Vagina (tissue), 2 donors: ENCODE measurements around the gene RAP2B. TPM values are rescaled to one million over a fixed set of nuclear protein-coding genes. Genes with fewer than 3 reads are reported as not detected.

Source experiments
- DNase-seq, 2 donors: peaks; one replicate each; pipeline ENCODE4 v3.0.0-alpha.2; 2017; ENCODE audit errors: extremely low spot score in 2 of 2
- H3K27ac ChIP-seq: fragments of 200-600 bp; sonication (generic); one replicate; pipeline ENCODE4 v1.5.1; 2019
- H3K27me3 ChIP-seq: fragments of 200-600 bp; sonication (generic); one replicate; pipeline ENCODE4 v1.5.1; 2019
- H3K36me3 ChIP-seq, 2 donors: fragments of 200-600 bp; sonication (generic); one replicate each; pipeline ENCODE4 v1.5.1; 2017 to 2019
- H3K4me1 ChIP-seq: fragments of 200-600 bp; sonication (generic); one replicate; pipeline ENCODE4 v1.5.1; 2019
- H3K4me3 ChIP-seq, 2 donors: fragments of 200-600 bp; sonication (generic); 1 replicate in 1 of 2; 2 replicates in 1 of 2; pipeline ENCODE4 v1.5.1; 2016 to 2019
- H3K9me3 ChIP-seq: fragments of 200-600 bp; sonication (generic); one replicate; pipeline ENCODE4 v1.5.1; 2019
- CTCF ChIP-seq, 3 experiments: fragments of 450-650 bp in 2 of 3; fragments of 200-600 bp in 1 of 3; sonication (generic) in 1 of 3; IDR thresholded peaks; one replicate each; pipeline ENCODE4 v1.5.1; 2017 to 2019; ENCODE audit warnings: antibody characterized with exemption in 3 of 3, mild to moderate bottlenecking in 2 of 3, moderate library complexity in 2 of 3
- POLR2A ChIP-seq, 2 donors: fragments of 450-650 bp; IDR thresholded peaks; one replicate each; pipeline ENCODE4 v1.6.1; 2017; ENCODE audit warnings: antibody characterized with exemption in 2 of 2, mild to moderate bottlenecking in 2 of 2, moderate library complexity in 2 of 2
- POLR2AphosphoS5 ChIP-seq, 2 donors: sonication (generic); formaldehyde crosslinking; IDR thresholded peaks; one replicate each; pipeline ENCODE4 v1.9.0; 2017; ENCODE audit warnings: antibody characterized with exemption in 2 of 2, mild to moderate bottlenecking in 2 of 2, low read depth in 1 of 2; ENCODE audit not compliant: insufficient read depth in 1 of 2
- intact Hi-C: fragments of 100-400 bp; cut with DNase I; formaldehyde crosslinking; loops from one replicate; pipeline ENCODE4 v1.15.1; 2023
- total RNA-seq: library from RNA; depleted of rRNA; stranded (reverse); fragments of >200 nt; gene quantifications from one replicate; pipeline ENCODE4 v1.2.3, GENCODE V29; 2016

Gene RAP2B
- total RNA-seq, 1 donor from 2014 or later: 16.0 TPM

GRCh38 chr3:153129426-153129825, 32.6 kb upstream of the RAP2B start:
- Histone ChIP-seq H3K27me3 (no peaks in the 10 kb centered on the region), H3K4me1 (no peaks in the 10 kb centered on the region), H3K27ac (no peak overlapping the region), H3K36me3 (no peaks in the 10 kb centered on the region), H3K9me3 (no peaks in the 10 kb centered on the region), H3K4me3 (no peak overlapping the region)
- DNase-seq: no peak
- intact Hi-C loops: no loop called here
- TF ChIP-seq CTCF (IDR thresholded peaks at IDR 0.05) (no peak), POLR2AphosphoS5 (IDR thresholded peaks at IDR 0.05; ENCODE audit: insufficient read depth in 1 of 2, low read depth in 1 of 2) (no peak)

- DNase-seq: no peak
- Histone ChIP-seq H3K4me3 (no peak overlapping the region), H3K9me3 (no peaks in the 10 kb centered on the region), H3K27me3 (no peaks in the 10 kb centered on the region), H3K4me1 (no peaks in the 10 kb centered on the region), H3K27ac (no peak overlapping the region), H3K36me3 (no peaks in the 10 kb centered on the region)
- TF ChIP-seq POLR2A (IDR thresholded peaks at IDR 0.05) (no peak), CTCF (IDR thresholded peaks at IDR 0.05) (no peak), POLR2AphosphoS5 (IDR thresholded peaks at IDR 0.05; ENCODE audit: insufficient read depth in 1 of 2, low read depth in 1 of 2) (no peak)
- intact Hi-C loops: no loop called here
These were observed 32.2 kb upstream of the RAP2B start for GRCh38 chr3:153129866-153130265.

GRCh38 chr3:153130312-153130977, 31.6 kb upstream of the RAP2B start:
- Histone ChIP-seq H3K4me3 (no peak overlapping the region), H3K27me3 (no peaks in the 10 kb centered on the region), H3K4me1 (no peaks in the 10 kb centered on the region), H3K9me3 (no peaks in the 10 kb centered on the region), H3K27ac (no peak overlapping the region), H3K36me3 (no peaks in the 10 kb centered on the region)
- TF ChIP-seq CTCF (IDR thresholded peaks at IDR 0.05) (no peak), POLR2A (IDR thresholded peaks at IDR 0.05) (no peak), POLR2AphosphoS5 (IDR thresholded peaks at IDR 0.05; ENCODE audit: insufficient read depth in 1 of 2, low read depth in 1 of 2) (no peak)
- no peak for DNase-seq
- intact Hi-C loops: no loop called here

DNA sequence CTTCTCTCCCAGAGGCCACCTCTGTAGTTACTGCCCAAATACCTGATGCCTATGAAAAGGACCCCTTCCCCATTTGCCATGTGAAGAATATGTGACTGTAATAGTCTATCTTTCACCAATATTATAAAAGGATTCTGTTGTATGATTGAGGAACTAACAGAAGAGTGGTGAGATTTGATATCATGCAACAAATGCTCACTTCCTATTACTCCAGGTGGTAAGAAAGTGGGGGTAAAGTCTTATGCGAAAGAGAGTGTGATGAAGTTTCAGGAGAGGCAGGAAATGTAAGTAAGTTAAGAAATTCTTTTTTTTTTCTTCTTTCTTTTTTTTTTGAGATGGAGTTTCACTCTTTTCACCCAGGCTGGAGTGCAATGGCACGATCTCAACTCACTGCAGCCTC, 24.4 kb upstream of the RAP2B start:
- DNase-seq: no peak
- H3K9me3 ChIP-seq: no peaks in the 10 kb centered on the region
- intact Hi-C loops: no loop called here
- H3K4me3 ChIP-seq: no peak overlapping the region
- H3K4me1 ChIP-seq: peaks cover 8% of the 10 kb centered on the region
- no peak for TF ChIP-seq POLR2AphosphoS5 (IDR thresholded peaks at IDR 0.05; ENCODE audit: insufficient read depth in 1 of 2, low read depth in 1 of 2)
- no peak for TF ChIP-seq CTCF (IDR thresholded peaks at IDR 0.05)
- TF ChIP-seq POLR2A (IDR thresholded peaks at IDR 0.05): no peak
- H3K27ac ChIP-seq: no peak overlapping the region
- H3K27me3 ChIP-seq: no peaks in the 10 kb centered on the region
- H3K36me3 ChIP-seq: no peaks in the 10 kb centered on the region
